ENCODE data around the gene BRIX1. TPM values are rescaled to one million over a fixed set of nuclear protein-coding genes. Genes with fewer than 3 reads are reported as not detected.
"Not testable (repeated sequence)": the region's sequence is repeated elsewhere in the genome, so short reads cannot be mapped to it uniquely, and the experiment has no call there.

The BRIX1 gene
- total RNA-seq, 1 experiment from 2014 or later = 48.6 TPM

- no peak for DNase-seq
- H3K79me2 ChIP-seq (ENCODE audit: low read length) = no peaks in the 10 kb centered on the region
- H3K4me2 ChIP-seq (ENCODE audit: low read depth, low read length, poor library complexity, severe bottlenecking) = no peak overlapping the region
- H3K9me3 ChIP-seq (ENCODE audit: low read length) = no peaks in the 10 kb centered on the region
- H3K4me3 ChIP-seq (ENCODE audit: low read length) = no peak overlapping the region
- H3K9me2 ChIP-seq (replicated peaks; ENCODE audit: insufficient read depth, low read length) = no peaks in the 10 kb centered on the region
- no peaks in the 10 kb centered on the region for H3K27me3 ChIP-seq (ENCODE audit: low read length)
- H3K36me3 ChIP-seq (ENCODE audit: insufficient read depth, low read length) = peaks cover 19% of the 10 kb centered on the region; the same call in 1 of the 2 replicates
- no peak overlapping the region for H2AFZ ChIP-seq (ENCODE audit: low read length)
- H3K4me1 ChIP-seq (ENCODE audit: low read length) = no peaks in the 10 kb centered on the region
- H3K9ac ChIP-seq (ENCODE audit: low read length) = no peak overlapping the region
- H3K27ac ChIP-seq (ENCODE audit: low read length) = no peak overlapping the region
- no peaks in the 10 kb centered on the region for H4K20me1 ChIP-seq (ENCODE audit: insufficient read depth, low read depth, low read length)
Observed at GRCh38 chr5:34957321-34957720, 41.8 kb downstream of the BRIX1 start.

- Histone ChIP-seq H4K20me1 (ENCODE audit: insufficient read depth, low read depth, low read length) (no peaks in the 10 kb centered on the region), H3K27me3 (ENCODE audit: low read length) (no peaks in the 10 kb centered on the region), H3K27ac (ENCODE audit: low read length) (no peak overlapping the region), H3K36me3 (ENCODE audit: insufficient read depth, low read length) (peaks cover 17% of the 10 kb centered on the region; the same call in 1 of the 2 replicates), H3K4me3 (ENCODE audit: low read length) (no peak overlapping the region), H3K9me3 (ENCODE audit: low read length) (no peaks in the 10 kb centered on the region), H3K9me2 (replicated peaks; ENCODE audit: insufficient read depth, low read length) (no peaks in the 10 kb centered on the region), H3K4me1 (ENCODE audit: low read length) (no peaks in the 10 kb centered on the region), H2AFZ (ENCODE audit: low read length) (no peak overlapping the region), H3K9ac (ENCODE audit: low read length) (no peak overlapping the region), H3K79me2 (ENCODE audit: low read length) (no peaks in the 10 kb centered on the region), H3K4me2 (ENCODE audit: low read depth, low read length, poor library complexity, severe bottlenecking) (no peak overlapping the region)
- DNase-seq = peak; percentile 63
Observed at GRCh38 chr5:34957857-34958690, 42.6 kb downstream of the BRIX1 start.

GRCh38 chr5:34959323-34959722 lies 43.8 kb downstream of the BRIX1 start:
- Histone ChIP-seq H3K79me2 (ENCODE audit: low read length) (no peaks in the 10 kb centered on the region), H3K4me2 (ENCODE audit: low read depth, low read length, poor library complexity, severe bottlenecking) (no peak overlapping the region)
- DNase-seq = no peak

GRCh38 chr5:34967540-34967939 lies 52.0 kb downstream of the BRIX1 start:
- Histone ChIP-seq H2AFZ (ENCODE audit: low read length) (no peak overlapping the region), H4K20me1 (ENCODE audit: insufficient read depth, low read depth, low read length) (no peaks in the 10 kb centered on the region), H3K4me2 (ENCODE audit: low read depth, low read length, poor library complexity, severe bottlenecking) (no peak overlapping the region)

More at GRCh38 chr5:34959323-34959722, 43.8 kb downstream of the BRIX1 start:
- H3K9ac ChIP-seq (ENCODE audit: low read length) = no peak overlapping the region
- no peaks in the 10 kb centered on the region for H4K20me1 ChIP-seq (ENCODE audit: insufficient read depth, low read depth, low read length)
- no peaks in the 10 kb centered on the region for H3K4me1 ChIP-seq (ENCODE audit: low read length)
- H3K4me3 ChIP-seq (ENCODE audit: low read length) = no peak overlapping the region
- H3K9me3 ChIP-seq (ENCODE audit: low read length) = no peaks in the 10 kb centered on the region
- no peaks in the 10 kb centered on the region for H3K27me3 ChIP-seq (ENCODE audit: low read length)
- H3K36me3 ChIP-seq (ENCODE audit: insufficient read depth, low read length) = peaks cover 11% of the 10 kb centered on the region; the same call in 1 of the 2 replicates
- no peak overlapping the region for H2AFZ ChIP-seq (ENCODE audit: low read length)
- no peak overlapping the region for H3K27ac ChIP-seq (ENCODE audit: low read length)
- no peaks in the 10 kb centered on the region for H3K9me2 ChIP-seq (replicated peaks; ENCODE audit: insufficient read depth, low read length)

GRCh38 chr5:34968258-34968657 lies 52.7 kb downstream of the BRIX1 start:
- Histone ChIP-seq H3K4me2 (ENCODE audit: low read depth, low read length, poor library complexity, severe bottlenecking) (no peak overlapping the region), H3K9ac (ENCODE audit: low read length) (no peak overlapping the region), H3K9me2 (replicated peaks; ENCODE audit: insufficient read depth, low read length) (no peaks in the 10 kb centered on the region), H3K4me1 (ENCODE audit: low read length) (no peaks in the 10 kb centered on the region), H3K36me3 (ENCODE audit: insufficient read depth, low read length) (no peaks in the 10 kb centered on the region; the same call in 1 of the 2 replicates), H3K27me3 (ENCODE audit: low read length) (no peaks in the 10 kb centered on the region), H2AFZ (ENCODE audit: low read length) (no peak overlapping the region), H3K27ac (ENCODE audit: low read length) (no peak overlapping the region), H3K9me3 (ENCODE audit: low read length) (no peaks in the 10 kb centered on the region), H3K79me2 (ENCODE audit: low read length) (no peaks in the 10 kb centered on the region), H3K4me3 (ENCODE audit: low read length) (no peak overlapping the region), H4K20me1 (ENCODE audit: insufficient read depth, low read depth, low read length) (no peaks in the 10 kb centered on the region)
- no peak for DNase-seq

More at GRCh38 chr5:34967540-34967939, 52.0 kb downstream of the BRIX1 start:
- no peaks in the 10 kb centered on the region for H3K9me2 ChIP-seq (replicated peaks; ENCODE audit: insufficient read depth, low read length)
- no peaks in the 10 kb centered on the region for H3K9me3 ChIP-seq (ENCODE audit: low read length)
- H3K9ac ChIP-seq (ENCODE audit: low read length) = no peak overlapping the region
- no peak overlapping the region for H3K27ac ChIP-seq (ENCODE audit: low read length)
- no peak for DNase-seq
- H3K4me1 ChIP-seq (ENCODE audit: low read length) = no peaks in the 10 kb centered on the region
- H3K79me2 ChIP-seq (ENCODE audit: low read length) = no peaks in the 10 kb centered on the region
- H3K4me3 ChIP-seq (ENCODE audit: low read length) = no peak overlapping the region
- no peaks in the 10 kb centered on the region for H3K27me3 ChIP-seq (ENCODE audit: low read length)
- no peaks in the 10 kb centered on the region; the same call in 1 of the 2 replicates for H3K36me3 ChIP-seq (ENCODE audit: insufficient read depth, low read length)

GRCh38 chr5:34970552-34970951 lies 55.0 kb downstream of the BRIX1 start:
- Histone ChIP-seq H3K9ac (ENCODE audit: low read length) (no peak overlapping the region), H3K27me3 (ENCODE audit: low read length) (no peaks in the 10 kb centered on the region), H3K9me3 (ENCODE audit: low read length) (no peaks in the 10 kb centered on the region), H3K4me3 (ENCODE audit: low read length) (no peak overlapping the region), H3K79me2 (ENCODE audit: low read length) (no peaks in the 10 kb centered on the region), H3K9me2 (replicated peaks; ENCODE audit: insufficient read depth, low read length) (no peaks in the 10 kb centered on the region), H3K4me1 (ENCODE audit: low read length) (no peaks in the 10 kb centered on the region), H3K36me3 (ENCODE audit: insufficient read depth, low read length) (no peaks in the 10 kb centered on the region; the same call in 1 of the 2 replicates), H2AFZ (ENCODE audit: low read length) (no peak overlapping the region), H3K4me2 (ENCODE audit: low read depth, low read length, poor library complexity, severe bottlenecking) (no peak overlapping the region), H4K20me1 (ENCODE audit: insufficient read depth, low read depth, low read length) (no peaks in the 10 kb centered on the region), H3K27ac (ENCODE audit: low read length) (no peak overlapping the region)
- DNase-seq = no peak

GRCh38 chr5:34971655-34972054 lies 56.1 kb downstream of the BRIX1 start:
- not testable (repeated sequence) for H3K9ac ChIP-seq (ENCODE audit: low read length); H3K36me3 ChIP-seq (ENCODE audit: insufficient read depth, low read length); DNase-seq; H2AFZ ChIP-seq (ENCODE audit: low read length); H3K9me3 ChIP-seq (ENCODE audit: low read length); H3K4me3 ChIP-seq (ENCODE audit: low read length); H3K4me2 ChIP-seq (ENCODE audit: low read depth, low read length, poor library complexity, severe bottlenecking); H3K79me2 ChIP-seq (ENCODE audit: low read length); H3K9me2 ChIP-seq (replicated peaks; ENCODE audit: insufficient read depth, low read length); H3K27me3 ChIP-seq (ENCODE audit: low read length); H3K27ac ChIP-seq (ENCODE audit: low read length); H3K4me1 ChIP-seq (ENCODE audit: low read length); H4K20me1 ChIP-seq (ENCODE audit: insufficient read depth, low read depth, low read length)
